Fibroblast of the aortic adventitia (primary cell): ENCODE measurements around the gene SLC2A4. TPM values are rescaled to one million over a fixed set of nuclear protein-coding genes. Genes with fewer than 3 reads are reported as not detected.
A peak's percentile ranks its signal among the peaks of the same experiment; 100 is the strongest.

ENCODE experiments used
- DNase-seq: peaks from one replicate; pipeline ENCODE4 v3.0.0-alpha.2; 2010; ENCODE audit warnings: low read depth
- H3K4me3 ChIP-seq: 2 replicates; pipeline ENCODE4 v1.5.1; 2011; ENCODE audit warnings: low read depth, mild to moderate bottlenecking, control low read depth, low read length, moderate library complexity
- total RNA-seq: library from RNA; depleted of rRNA; stranded (reverse); fragments of >200 nt; gene quantifications from 2 replicates; pipeline ENCODE4 v1.2.3, GENCODE V29; 2012; ENCODE audit warnings: low replicate concordance
- TF ChIP-seq, protein P1 (sequence below): IDR thresholded peaks from 2 replicates; pipeline ENCODE4 v1.5.1; 2011; ENCODE audit warnings: mild to moderate bottlenecking, low read length, control low read depth, inconsistent platforms; ENCODE audit not compliant: insufficient read depth

The SLC2A4 gene
- total RNA-seq, 1 donor, result 0.18 TPM

DNA sequence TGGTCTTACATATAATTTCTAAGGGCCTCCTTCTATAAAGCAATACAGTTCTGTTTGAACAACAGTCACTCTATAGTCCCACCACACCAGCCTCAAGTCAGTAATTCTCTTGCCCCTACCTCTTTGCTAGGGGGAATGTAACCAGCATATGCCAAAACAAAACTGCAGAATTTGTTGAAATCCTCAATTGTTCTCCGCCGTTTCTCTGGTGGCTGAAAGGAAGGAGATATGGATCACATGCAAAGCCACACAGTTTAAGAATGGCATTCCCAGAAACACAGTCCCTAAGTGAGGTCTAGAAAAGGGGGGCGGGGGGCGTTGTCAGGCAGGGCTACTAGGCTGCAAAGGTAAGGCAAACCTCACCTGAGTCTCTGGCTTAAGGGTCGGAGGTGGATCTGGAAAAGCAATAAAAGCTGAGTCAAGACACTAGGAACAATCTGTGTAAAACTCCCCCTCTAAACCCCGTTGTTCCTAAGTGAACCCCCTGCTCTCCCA, 44.2 kb upstream of the SLC2A4 start:
- no peak for DNase-seq
- H3K4me3 ChIP-seq, result peak overlapping the region; percentile 89
- TF ChIP-seq, protein P1, sequence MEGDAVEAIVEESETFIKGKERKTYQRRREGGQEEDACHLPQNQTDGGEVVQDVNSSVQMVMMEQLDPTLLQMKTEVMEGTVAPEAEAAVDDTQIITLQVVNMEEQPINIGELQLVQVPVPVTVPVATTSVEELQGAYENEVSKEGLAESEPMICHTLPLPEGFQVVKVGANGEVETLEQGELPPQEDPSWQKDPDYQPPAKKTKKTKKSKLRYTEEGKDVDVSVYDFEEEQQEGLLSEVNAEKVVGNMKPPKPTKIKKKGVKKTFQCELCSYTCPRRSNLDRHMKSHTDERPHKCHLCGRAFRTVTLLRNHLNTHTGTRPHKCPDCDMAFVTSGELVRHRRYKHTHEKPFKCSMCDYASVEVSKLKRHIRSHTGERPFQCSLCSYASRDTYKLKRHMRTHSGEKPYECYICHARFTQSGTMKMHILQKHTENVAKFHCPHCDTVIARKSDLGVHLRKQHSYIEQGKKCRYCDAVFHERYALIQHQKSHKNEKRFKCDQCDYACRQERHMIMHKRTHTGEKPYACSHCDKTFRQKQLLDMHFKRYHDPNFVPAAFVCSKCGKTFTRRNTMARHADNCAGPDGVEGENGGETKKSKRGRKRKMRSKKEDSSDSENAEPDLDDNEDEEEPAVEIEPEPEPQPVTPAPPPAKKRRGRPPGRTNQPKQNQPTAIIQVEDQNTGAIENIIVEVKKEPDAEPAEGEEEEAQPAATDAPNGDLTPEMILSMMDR, result no peak

DNA sequence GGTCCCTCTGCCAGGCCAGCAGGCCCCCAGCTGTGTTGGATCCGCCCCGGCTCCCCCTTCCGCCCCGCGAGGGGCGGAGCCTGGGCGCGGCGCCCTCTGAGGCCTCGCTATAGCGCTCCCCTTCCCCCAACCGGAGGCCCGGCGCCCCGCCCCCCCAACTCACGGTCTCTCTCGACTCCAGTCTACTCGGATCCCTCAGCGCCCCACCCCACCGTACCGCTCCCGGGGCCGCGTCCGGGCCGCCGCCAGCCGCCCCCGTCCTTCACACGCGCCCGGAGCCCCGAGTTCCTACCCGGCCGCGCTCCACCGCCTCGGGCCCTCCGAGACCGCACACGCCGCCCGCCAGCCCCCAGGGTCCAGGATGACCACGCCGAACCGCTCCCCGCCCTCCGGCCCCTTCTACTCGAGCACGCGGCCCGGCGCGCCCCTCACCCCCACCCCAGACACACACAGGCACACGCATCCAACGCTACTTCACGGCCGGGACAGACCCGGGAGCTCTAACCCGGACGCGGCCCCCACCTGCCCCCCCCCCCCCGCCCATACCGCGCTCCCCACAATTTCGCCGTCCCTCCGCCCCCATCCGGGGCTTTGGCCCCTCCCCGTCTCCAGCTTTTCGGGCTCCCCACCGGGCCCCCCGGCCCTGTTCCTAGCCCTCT, 43.6 kb upstream of the SLC2A4 start:
- H3K4me3 ChIP-seq, result peak overlapping the region; percentile 89
- TF ChIP-seq, protein P1, result no peak
- peak; percentile 54 for DNase-seq

DNA sequence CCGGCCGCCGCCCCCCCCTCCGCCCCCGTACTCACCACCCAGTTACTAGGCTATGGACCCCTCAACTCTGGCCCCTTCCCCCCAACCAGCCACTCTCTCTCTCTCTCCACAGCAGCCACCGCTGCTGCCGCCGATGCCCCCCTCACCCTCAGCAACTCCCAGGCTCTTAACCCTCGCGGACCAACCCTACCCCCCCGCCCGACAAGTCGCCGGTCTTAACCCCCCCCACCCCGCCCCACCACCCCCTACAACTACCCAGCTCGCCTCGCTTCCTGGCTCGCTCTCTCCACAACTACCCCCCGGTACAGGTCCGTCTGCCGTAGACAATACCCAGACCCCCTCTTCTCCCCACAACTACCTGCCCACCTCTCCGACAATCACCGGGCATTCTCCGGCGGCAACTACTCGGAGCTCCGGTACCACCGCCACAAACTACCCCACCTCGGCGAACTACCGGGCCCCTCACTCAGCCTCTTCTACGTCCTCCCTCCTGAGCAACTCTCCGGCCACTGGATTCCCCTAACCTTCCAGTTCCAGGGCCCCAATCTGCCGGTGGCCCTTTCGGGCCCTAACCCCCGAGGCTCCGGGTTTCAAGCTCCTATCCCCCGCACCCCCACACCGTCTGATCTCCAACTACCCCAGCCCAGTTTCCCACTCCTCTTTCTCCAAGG, 43.0 kb upstream of the SLC2A4 start:
- TF ChIP-seq, protein P1, result no peak
- peak overlapping the region; percentile 89 for H3K4me3 ChIP-seq
- no peak for DNase-seq

DNA sequence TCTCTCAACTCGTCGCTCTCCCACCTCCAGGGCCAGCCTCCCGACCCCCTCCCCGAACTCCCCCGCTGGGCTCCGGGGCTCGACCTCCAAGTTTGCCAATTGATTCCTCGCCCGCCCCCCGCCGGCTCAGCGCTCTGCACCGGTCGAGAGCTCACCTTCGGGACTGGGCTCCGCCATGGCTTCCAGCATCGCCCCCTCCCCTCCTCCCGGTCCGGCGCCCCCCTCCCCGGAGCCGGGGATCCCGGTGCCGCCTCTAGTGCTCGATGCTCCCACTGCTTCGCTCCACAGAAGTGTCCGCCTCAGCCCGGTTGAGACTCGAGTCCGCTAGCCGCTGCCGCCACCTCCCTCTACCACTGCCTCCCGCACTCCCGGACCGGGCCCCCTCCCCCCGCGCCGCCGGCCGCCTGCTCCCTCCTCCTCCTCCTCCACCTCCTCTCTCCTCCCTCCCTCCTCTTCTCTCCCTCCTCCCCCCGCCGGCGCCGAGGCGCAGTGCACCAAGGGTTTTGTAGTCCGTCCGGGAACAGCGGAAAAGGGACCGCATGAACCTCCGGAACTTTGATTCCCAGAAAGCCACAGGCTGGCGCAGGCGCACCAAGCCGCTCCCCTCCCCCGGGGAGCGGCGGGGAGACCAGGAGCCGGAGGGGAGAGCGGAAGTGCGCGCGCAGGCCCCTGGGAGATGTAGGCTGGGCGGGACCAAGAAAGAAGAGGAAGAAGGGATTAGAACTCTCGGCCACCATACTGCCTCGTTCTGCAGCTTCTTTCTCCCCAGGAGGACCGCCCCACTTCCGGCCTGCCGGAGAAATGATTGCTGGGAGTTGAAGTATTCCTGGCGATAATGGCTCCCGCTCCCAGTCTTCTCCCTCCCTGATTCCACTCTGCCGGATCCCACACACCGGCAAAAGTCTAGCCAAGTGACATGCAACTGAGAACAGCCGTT, 42.2 kb upstream of the SLC2A4 start, which contains the start of gene PHF23:
PHF23 (minus strand) TSS at position 367 of the 937 bp plus-strand sequence; CDS start at position 189, 178 bp downstream.
- TF ChIP-seq, protein P1, result no peak
- peak; percentile 99 for DNase-seq
- peak within 1 kb of the TSS; percentile 99 for H3K4me3 ChIP-seq

DNA sequence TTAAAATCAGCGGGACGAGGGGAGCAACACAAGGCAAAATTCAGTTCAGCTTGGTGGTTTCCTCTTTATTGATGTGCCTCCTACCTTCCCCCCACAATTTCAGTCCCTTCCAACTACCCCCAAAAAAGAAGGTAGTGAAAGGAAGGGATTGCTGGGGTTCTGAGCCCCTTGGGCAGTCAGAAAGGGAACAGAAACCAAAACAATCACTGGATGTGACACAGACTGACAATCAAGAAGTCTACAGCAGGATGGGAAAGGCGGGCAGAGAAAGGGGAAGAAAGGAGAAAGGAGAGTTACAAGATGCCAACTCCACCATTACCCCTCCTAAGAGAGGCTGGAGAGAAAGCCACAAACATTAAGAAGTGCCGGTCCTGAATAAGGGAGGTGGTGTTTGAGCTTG, 41.1 kb upstream of the SLC2A4 start:
- peak overlapping the region; percentile 99 for H3K4me3 ChIP-seq
- TF ChIP-seq, protein P1, result no peak
- DNase-seq, result no peak

DNA sequence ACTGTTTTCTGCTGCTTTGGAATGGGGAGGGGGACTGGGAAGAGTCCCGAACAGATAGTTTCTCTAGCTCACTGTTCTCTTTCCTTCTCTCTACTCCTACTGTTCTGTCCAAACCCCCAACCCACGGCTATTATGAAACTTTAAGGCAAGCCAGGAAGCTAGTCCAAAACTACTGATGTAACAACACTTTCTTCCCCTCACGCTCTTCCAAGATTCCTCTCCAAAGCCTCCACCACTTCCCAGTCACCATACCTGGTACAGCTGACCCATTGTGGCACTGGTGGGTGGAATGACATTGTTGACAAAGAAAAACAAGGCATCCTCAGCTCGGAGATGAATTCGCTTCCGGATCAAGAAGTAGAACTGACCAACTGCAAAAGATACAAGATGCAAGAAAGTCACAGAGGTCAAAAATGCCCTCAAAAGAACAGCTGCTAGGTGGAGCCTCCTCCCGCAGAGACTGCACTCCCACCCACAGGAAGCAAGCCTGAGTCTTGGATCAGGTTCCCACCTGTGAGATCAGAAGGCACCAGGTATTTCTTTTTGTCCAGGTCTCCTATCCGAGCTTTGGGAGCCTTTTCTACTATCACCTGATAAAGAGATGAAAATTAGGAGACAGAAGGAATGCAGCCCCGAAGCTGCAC, 40.3 kb upstream of the SLC2A4 start:
- TF ChIP-seq, protein P1, result no peak
- DNase-seq, result peak; percentile 52

More for the DNA sequence above, 40.3 kb upstream of the SLC2A4 start:
- peak overlapping the region; percentile 99 for H3K4me3 ChIP-seq
